Esophagus muscularis mucosa (tissue), 4 donors: ENCODE results near the gene CNR2.

ENCODE experiments used
- EP300 ChIP-seq: sonication (generic); formaldehyde crosslinking; IDR thresholded peaks from one replicate; pipeline ENCODE4 v1.6.1; 2017; ENCODE audit warnings: antibody characterized with exemption
- POLR2A ChIP-seq: fragments of 450-650 bp; IDR thresholded peaks from one replicate; pipeline ENCODE4 v1.6.1; 2017; ENCODE audit warnings: antibody characterized with exemption, moderate library complexity, mild to moderate bottlenecking, low read depth
- POLR2AphosphoS5 ChIP-seq, 2 donors: sonication (generic); formaldehyde crosslinking; IDR thresholded peaks; one replicate each; pipeline ENCODE4 v1.6.1; 2017; ENCODE audit warnings: antibody characterized with exemption in 2 of 2
- TF ChIP-seq, protein P1 (sequence below), 3 experiments: fragments of 200-600 bp in 2 of 3; fragments of 450-650 bp in 1 of 3; sonication (generic) in 2 of 3; IDR thresholded peaks; one replicate each; pipeline ENCODE4 v1.5.1; 2017 to 2019; ENCODE audit warnings: antibody characterized with exemption in 3 of 3, mild to moderate bottlenecking in 2 of 3, moderate library complexity in 1 of 3

- TF ChIP-seq, protein P1, sequence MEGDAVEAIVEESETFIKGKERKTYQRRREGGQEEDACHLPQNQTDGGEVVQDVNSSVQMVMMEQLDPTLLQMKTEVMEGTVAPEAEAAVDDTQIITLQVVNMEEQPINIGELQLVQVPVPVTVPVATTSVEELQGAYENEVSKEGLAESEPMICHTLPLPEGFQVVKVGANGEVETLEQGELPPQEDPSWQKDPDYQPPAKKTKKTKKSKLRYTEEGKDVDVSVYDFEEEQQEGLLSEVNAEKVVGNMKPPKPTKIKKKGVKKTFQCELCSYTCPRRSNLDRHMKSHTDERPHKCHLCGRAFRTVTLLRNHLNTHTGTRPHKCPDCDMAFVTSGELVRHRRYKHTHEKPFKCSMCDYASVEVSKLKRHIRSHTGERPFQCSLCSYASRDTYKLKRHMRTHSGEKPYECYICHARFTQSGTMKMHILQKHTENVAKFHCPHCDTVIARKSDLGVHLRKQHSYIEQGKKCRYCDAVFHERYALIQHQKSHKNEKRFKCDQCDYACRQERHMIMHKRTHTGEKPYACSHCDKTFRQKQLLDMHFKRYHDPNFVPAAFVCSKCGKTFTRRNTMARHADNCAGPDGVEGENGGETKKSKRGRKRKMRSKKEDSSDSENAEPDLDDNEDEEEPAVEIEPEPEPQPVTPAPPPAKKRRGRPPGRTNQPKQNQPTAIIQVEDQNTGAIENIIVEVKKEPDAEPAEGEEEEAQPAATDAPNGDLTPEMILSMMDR (IDR thresholded peaks at IDR 0.05), result no peak
- no peak for TF ChIP-seq POLR2A
- no peak for TF ChIP-seq POLR2AphosphoS5 (IDR thresholded peaks at IDR 0.05)
- TF ChIP-seq EP300, result no peak
Measured at GRCh38 chr1:23899070-23899469, 14.1 kb downstream of the CNR2 start.
